ENCODE measurements around the gene SH3D21. TPM values are rescaled to one million over a fixed set of nuclear protein-coding genes. Genes with fewer than 3 reads are reported as not detected.

The SH3D21 gene
- total RNA-seq, 1 donor from 2014 or later, result 6.5 TPM

DNA sequence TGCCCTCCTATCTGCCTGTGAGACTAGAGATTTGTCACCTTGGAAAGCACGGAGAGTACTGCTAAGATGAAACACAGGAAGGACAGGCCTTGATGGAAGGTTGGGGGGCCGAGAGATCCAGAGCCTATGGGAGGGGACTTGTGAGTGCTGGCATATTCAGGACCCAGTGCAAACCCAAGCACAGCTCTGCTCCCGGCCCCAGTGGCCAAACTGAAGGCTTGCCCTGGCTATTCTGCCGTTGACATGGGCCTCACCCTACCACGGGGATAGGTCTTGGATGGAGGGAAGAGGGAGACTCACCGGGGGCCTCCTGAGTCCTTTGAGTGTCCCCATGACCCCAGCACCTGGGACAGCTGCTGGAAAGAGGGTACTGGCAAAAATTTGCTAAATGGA, 21.9 kb downstream of the SH3D21 start:
- intact Hi-C loops (cut with micrococcal nuclease), result no loop called here

DNA sequence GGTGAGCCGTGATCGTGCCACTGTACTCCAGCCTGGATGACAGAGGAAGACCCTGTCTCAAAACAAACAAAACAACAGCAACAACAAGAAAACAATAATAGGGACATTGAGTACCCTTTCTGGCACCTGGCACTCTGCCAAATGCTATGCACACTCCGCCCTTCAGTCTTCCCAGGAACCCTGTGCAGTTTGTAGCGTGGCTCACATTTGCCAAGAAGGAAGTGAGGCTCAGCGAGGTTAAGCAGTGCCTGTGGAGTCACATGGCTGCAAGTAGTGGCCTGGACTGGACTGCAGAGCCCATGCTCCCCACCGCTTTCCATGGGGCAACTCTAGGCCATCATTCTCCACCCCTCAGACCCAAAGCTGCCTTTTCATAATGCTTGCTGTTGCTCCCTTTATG, 22.5 kb downstream of the SH3D21 start:
- intact Hi-C loops (cut with micrococcal nuclease), result no loop called here

DNA sequence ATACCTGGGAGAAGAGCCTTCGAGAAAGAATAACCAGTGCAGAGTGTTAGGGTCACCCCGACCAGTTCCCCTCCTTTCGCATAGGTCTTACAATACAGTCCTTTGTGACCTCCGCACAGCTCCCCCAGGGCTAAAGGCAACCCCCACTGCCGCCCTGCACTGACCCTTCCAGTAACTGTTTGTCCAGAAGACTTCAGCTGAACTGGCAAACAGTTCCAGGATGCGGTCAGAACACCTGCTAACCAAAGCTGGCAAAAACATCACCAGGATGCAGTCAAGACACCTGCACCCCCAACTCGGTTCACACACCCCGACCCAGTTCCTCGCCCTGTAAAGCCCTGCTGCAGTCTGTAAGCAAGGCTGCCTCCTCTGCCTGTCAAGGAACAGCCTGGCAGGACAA, 23.6 kb downstream of the SH3D21 start:
- intact Hi-C loops (cut with micrococcal nuclease), result no loop called here

DNA sequence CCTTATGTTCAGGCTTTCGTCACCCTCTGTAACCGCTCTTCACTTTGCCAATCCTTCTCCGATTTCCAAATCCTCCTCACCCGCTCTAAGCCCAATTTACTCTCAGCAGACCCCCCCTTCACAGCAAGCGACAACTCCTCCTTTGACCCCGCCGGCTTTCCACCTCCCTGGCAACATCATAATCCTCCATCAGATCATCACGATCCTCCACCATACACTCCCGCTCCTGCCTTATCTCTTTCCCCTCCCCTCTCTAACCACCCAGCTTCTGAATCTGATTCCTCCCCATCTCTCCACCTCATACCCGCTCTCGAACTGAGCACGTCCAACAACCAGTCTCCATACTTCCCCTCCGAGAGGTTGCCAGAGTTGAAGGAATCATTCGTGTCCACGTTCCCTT, 24.8 kb downstream of the SH3D21 start:
- intact Hi-C loops (cut with micrococcal nuclease), result no loop called here

DNA sequence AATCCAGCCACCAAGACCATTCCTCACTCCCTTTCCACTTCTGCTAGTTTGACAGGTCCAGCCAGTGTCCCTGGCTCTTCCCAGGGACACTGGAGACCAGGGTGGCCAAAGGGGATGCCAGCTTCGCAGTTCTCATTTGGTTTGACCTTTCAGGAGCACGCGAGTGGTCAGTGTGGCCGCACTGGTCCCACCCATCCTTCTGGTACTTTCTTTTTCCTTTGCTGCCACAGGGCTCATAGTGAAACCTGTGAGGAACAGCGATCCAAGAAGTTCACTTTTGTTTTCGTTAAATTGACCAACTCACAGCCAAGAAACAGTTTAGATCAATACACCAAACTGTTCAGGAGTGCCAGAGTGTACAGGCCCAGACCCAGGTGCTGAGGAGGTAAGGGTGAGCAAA, 31.7 kb downstream of the SH3D21 start:
- intact Hi-C loops (cut with micrococcal nuclease), result no loop called here

DNA sequence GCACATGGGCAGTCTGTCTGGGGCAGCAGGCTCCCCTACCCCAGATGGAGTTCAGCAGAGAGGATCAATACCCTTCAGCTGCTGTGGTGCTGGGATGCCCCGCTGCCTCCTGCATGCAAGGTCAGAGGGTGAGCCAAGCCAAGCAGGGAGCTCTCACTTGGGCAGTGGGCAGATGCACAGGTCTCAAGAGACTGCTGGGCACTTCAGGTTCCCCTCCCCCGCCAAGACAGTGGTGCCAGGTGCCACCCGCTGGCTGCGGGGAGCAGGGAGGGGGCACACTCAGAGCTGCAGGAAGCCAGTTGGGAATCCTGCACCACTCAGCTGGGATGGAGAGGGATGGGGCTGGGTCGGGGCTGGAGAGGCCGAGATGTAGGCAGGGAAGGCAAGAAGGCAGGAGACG, 33.0 kb downstream of the SH3D21 start:
- intact Hi-C loops (cut with micrococcal nuclease), result no loop called here

DNA sequence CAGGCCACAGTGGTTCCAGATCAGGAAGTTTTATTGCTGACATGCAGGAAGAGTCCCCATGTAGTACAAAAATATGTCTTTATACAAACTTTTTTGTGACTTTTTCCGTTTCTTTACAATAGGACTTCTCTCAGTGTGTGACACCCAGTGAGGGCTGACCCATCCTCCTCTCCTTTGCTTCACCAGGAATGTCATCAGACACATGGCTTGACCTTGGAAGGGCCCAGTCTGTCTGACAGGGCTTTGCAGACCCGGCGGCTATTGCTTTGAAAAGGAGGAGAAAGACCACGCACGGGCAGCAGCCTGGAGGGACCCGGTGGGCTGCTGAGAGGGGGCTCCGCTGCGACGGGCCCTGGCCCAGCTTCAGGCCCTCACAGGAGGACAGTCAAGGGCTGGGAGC, 33.4 kb downstream of the SH3D21 start:
- intact Hi-C loops (cut with micrococcal nuclease), result no loop called here

DNA sequence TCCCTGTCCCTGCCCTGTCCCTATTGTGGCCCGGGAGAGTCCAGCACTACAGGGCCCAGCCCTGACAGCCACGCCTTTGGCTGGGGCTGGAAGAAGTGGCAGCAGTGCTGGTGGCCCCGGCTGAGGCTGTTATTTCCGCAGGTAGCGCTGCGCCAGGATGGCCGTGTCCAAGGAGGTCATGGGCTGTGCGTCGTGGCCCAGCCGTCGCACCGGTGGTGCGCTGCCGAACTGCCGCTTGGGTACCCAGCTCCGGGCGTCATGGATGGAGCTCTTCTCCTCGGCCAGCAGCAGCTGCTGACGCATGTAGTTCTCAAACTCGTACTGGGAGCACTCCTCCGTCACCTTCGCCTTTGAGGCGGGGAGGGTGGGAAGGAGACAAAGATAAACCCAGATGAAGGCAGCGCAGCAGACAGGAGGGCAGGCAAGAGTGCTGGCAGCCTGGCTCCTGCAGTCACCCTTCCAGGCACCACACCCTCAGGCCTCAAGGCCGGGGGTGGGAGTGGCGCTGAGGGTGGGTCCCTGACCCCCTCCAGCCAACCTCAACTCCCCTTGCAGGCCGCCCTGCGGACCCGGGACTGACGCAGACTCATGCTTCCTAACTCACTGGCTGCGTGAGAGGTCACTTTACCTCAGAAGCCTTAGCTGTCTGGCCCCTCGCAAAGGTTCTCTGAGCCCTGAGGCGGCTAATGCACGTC, 35.6 kb downstream of the SH3D21 start:
- intact Hi-C loops (cut with micrococcal nuclease), result loop anchor here (1.0 kb wide), 3 partner anchors 28 to 79 kb away; no protein-coding TSS in a partner anchor

DNA sequence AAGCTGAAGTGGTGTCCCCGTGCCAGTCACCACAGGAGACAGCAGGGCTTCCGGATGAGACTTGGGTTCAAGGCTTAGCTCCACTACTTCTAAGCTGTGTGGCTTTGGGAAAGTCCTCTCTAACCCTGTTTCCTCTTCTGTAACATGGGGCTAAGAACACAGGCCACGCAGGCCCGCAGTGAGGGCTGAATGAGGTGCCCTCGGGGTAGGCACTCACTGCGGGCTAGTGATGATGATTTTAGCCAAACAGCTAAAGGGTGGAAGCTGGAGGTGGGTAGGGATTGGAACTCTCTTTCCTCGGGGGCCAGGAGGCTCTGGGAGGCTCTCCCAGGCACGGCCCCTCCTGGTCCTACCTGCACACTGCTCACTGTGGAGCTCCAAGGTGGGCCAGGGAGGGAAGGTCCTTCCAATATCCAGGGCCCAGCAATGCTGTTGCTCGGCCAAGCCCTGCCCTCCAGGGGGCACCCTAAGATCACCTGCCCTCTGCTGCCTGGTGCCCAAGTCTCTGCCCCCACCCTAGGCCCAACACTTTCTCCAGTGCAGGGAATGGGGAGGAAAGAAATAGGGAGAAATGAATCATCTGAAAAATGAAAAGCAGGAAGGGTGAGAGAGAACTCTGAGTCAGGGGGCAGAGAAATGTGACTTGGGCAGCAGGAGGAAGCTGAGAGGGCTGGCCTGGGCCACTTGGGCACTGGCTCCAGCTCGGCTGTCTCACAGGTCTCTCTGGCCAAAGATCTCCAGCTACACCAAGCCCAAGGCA, 36.4 kb downstream of the SH3D21 start:
- intact Hi-C loops (cut with micrococcal nuclease), result loop anchor here (1.0 kb wide), 3 partner anchors 27 to 78 kb away; no protein-coding TSS in a partner anchor

DNA sequence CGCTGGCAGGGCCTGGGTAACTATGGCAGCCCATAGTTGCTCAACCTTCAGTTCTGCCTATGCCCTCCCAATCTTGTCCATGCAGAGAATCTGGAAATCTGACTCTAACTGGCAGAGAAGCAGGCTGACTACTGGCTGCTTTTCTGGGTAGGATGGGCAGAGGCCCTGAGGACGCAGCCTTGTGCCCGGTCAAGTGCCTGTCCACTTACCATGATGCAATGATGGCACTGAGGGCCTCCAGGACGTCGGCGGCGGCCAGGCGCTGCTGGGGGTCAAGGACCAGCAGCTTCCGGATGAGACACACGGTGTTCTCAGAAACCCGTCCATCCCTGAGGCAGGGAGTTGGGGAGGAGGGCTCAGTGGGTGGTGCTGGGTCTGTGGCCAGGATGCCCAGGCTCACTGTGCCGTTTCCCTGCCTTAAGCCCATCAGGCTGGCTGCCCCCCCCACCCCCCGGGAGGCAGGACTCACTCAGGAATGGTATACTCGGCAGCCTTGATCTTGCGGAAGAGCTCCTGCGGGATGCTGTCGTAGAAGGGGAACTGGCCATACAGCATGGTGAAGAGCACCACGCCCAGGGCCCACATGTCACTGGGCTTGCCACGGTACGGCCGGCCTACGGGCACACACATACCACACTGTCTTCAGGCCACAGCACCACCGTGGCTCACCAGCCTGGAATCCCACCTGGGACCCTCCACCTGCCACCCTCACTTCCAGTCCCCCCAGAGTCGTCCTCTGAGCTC, 37.7 kb downstream of the SH3D21 start:
- intact Hi-C loops (cut with micrococcal nuclease), result no loop called here

DNA sequence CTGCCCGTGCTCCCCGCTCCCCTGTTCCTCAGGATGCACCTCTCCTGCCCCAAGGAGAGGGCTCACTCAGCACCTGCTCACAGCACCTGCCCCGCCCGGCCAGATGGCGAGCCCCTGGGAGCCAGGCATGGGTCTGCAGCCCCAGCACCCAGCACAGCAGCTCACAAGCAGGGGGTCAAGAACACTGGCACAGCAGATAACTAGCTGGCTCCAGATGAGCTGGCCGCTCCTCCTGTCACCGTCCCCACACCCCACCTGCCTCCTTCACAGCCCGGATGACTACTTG, 38.2 kb downstream of the SH3D21 start:
- intact Hi-C loops (cut with micrococcal nuclease), result no loop called here

DNA sequence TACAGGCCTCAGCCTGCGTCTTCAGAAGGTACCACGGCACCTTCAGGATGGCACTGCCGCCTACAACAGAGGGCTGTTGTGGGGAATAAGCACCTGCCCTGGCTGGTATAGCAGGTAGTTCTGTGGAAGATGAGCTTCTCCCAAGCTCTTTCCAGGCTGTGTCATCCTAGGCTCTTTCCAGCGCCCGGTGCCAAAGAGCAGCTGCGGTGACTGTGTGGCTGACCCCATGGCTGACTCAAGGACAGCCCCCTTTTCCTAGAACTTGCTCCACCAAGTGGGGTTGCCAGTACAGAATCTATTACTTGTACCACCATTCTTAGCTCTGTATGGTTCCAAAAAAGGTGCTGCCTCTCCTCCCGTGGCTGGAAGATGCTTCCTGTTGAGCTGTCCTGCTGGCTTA, 39.2 kb downstream of the SH3D21 start:
- intact Hi-C loops (cut with micrococcal nuclease), result no loop called here

DNA sequence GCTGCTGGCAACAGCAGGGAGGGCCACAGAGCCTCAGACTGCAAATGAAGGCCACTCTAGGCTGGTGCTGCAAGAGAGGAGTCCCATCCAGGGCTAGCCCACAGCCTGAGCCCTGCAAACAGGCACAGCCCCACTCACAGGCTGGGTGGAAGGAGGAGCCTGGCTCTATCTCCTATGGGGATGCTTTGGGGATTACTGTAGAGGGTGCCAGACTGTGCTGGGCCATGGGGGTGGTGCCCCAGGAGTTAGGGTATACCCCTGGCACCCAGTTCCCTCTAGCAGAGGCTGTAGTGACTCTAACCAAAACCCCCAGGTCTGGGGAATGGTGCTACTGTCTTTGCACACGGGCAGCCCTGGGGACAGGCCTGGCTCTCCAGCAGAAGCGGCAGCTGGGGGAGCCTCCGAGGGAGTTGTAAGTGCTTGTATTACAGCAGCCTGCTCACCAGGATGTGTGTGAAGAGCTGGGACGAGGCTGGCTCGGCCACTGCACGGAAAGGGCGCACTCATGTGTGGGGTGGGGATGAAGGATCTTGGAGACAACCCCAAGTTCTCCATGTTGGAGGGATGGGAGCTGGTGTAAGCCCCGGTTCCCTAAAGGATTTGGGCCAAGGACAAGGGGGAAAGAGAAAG, 40.7 kb downstream of the SH3D21 start:
- intact Hi-C loops (cut with micrococcal nuclease), result no loop called here

DNA sequence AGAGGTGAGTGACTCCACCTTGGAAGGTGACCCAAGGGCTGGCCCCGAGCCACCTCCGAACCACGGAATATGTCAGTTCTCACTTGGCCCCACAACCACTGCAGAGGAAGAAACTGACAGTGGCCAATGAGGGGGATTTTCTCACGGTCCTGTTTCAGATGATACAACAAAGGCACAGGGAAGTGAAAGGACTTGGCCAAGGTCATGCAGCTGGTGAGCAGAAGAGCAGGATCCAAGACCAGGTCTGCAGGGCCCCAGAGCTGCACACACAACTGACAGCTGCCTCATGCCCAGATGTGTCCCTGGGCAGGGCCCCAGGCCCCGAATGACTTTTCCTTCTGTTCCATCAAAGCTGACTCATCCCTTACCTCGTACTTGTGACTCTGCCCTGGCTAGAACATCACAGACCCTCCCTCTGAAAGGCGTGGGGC, 43.1 kb downstream of the SH3D21 start:
- intact Hi-C loops (cut with micrococcal nuclease), result no loop called here

DNA sequence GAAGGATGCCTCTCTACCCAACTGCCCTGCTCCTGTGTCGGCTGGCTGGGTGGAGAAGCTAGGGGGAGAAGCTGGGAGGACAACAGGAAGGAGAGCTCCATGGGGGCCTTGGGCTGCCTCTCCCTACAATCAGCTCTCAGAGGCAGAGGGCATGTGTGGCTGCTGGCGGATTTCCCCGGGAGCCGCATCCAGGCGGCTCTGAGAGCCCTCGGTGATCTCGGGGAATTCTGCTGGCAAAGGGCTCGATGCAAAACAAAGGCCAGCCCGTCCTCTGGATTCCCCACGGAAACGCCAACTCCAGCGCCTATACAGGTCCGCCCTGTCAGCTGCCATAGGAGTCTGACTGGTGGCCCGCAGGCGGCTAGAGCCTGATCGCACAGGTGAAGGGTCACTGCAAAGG, 43.7 kb downstream of the SH3D21 start:
- intact Hi-C loops (cut with micrococcal nuclease), result no loop called here

DNA sequence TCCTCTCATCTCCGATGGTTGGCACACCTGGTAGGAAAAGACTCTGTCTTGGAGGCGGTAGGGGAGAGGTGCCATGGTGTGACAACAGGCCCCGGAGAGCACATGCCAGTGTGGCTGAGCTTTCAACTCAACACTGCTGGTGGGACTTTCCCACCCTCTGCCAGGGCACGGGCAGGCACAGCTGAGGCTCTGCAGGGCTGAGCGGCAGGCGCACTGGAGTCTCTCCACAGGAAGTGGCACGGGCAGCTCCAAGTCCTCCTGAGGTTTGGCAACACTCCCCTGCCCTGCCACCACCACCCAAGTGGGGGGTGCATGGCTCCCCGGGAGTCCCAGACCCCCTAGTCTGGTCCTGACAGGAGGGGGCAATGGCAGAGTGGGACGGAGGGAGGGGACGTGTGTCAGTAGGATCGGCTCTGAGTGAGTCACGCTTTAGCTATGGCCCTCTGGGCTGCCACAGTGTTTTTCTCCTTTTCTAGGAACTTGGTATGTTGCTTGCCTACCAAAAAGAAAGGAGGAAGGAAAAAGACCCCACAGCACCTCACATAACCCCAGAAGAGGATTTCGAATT, 44.6 kb downstream of the SH3D21 start:
- intact Hi-C loops (cut with micrococcal nuclease), result no loop called here

DNA sequence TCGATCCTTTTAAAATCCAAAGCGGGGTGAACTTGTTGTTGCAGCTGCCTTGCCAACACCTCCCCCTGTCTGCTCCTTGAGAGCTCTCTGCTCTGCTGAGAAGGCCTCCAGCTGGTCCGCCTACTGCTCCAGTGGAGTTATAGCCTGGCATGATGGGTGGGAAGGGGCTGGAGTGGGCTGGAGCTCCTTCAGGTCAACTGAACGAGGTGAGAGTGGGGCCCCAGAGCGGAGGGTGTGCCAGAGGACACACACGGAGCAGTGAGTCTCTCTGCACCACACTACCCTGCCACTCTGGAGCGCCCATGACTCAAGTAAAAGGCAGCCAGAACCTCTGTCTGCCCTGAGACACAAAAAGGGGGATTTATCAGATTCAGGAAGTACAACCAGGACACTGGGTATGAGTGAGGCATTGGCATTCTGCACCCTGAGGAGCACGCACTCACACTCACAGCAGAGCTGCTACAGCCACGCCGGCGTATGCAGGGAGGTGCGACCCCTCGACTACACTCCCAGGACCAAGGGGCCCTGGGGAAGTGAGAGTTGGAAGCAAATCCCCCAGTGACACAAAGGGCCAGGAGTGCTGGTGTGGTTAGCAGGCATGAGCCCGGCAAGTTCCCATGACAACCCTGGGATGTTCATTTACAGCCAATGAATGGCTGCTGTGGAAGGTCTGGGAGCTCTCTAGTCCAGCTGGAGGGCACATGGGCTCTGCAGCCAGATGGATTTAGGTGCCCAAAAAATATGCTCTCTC, 45.2 kb downstream of the SH3D21 start:
- intact Hi-C loops (cut with micrococcal nuclease), result no loop called here

DNA sequence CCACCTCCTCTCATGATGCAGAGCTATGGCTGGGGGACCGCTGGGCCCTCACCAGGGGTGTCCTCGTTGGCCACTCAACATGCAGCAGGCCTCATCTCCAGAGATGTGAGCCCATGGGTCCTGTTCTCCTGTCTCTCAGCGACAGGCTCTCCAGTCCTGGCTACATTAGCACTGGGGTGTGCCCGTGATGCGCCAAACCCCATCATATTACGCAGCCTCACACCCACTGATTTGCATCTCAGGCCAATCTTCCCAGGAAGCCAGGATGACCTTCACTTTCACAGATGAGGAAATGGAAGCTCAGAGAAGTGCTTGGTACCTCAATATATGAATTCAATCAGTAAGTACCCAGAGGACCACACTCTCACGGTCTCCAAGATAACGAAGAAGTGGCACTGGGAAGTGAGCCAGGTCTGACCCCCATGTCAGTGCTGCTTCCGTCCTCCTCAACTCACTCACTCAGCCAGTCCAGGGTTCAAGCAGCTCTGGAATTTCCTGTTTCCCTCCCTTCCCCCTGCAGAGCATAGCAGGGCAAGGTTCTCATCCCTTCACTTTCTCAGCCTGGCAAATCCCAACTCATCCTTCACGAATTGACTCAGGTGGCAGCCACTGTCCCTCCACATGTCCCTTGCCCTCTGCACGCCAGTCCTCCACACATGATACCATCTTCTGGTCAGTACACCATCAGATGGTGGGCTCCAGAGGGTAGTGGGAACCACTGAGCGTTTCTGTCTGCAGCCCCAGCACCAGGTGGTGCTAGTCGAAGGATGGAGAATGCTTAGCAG, 46.1 kb downstream of the SH3D21 start:
- intact Hi-C loops (cut with micrococcal nuclease), result no loop called here

DNA sequence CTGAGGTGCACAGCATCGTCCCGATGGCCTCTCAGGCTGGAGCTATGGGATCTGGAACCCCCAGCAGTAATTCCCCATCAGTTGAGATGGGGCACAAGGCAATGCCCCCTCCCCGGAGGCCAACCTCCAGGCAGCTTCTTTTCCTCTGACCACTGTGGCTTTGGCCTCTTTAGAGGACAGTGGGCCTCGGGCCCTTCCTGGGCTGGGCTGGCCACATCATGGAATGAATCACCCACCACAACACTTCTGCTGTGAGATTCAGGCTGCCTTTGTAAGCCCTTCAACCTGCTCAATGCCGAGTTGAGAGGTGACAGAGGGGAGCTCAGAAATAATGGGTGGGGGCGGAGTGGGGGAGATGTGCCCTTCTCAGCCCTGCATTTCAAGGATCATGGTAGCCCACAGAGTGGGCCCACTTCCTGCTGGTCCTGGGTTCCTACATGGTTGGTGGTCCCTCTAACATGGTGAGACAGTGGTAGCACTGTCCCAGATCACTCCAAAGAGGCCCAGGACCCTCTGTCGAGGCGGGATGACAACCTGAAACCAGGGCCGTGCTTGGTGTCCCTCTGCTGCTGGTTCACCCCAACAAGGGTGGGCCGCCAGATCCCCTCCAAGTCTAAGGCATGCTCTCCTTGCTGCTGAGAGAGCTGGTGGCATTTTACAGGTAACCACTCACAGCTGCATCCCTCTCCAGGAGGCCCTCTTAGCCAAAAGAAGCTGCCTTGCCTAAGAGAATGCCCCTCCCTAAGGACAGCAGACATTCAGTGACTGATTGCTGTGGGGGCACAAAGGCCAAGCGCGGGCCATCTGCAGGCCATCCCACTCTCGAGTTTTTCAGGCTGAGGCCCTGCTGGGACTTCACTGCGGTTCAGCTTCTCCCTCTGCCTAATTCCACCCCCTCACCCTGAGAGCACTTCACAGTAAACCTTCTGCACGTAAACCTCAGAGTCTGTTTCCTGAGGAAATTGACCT, 47.0 kb downstream of the SH3D21 start:
- intact Hi-C loops (cut with micrococcal nuclease), result no loop called here

All from T-helper 1 cell treated with Interleukin-12 subunit alpha and Interleukin-12 subunit beta and Interleukin-4 antibody, amounts not matched to agents 30 ng/mL and 1 ng/mL, for 36 hours (primary cell).